Right forelimb (tissue), 1 donor: ENCODE data around the gene APOC1.
A peak's percentile ranks its signal among the peaks of the same experiment; 100 is the strongest.
"Not testable (repeated sequence)": the region's sequence is repeated elsewhere in the genome, so short reads cannot be mapped to it uniquely, and the experiment has no call there.

Experiments used
- DNase-seq: peaks from one replicate; pipeline ENCODE4 v3.0.0-alpha.2; 2018

The APOC1 gene

DNA sequence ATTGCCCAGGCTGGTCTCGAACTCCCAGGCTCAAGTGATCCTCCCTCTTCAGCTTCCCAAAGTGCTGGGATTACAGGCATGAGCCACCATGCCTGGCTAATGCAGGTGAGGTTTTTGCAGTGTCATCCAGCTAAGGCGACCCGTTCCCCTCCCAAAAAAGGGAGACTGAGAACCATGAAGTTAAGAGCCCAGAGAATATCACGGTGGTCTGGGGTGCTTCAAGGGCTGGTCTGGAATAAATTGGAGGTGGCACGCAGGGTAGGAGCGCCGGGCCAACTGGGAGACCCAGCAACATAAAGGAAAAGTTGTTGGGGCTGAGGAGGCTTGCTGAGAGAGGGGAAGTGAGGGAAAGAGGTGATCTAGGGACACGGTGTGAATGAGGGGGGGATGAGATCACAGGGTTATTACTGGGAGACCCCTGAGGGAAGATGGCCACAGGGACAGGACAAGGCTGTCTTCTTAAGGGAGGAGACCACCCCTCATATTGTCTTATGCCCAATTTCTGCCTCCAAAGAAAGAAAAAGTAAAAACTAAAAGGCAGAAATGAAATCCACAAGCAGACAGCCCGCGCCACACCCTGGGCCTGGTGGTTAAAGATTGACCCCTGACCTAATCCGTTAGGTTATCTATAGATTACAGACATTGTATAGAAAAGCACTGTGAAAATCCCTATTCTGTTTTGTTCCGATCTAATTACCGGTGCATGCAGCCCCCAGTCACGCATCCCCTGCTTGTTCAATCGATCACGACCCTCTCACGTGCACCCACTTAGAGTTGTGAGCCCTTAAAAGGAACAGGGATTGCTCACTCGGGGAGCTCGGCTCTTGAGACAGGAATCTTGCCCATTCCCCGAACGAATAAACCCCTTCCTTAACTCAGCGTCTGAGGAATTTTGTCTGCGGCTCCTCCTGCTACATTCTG is 636 bp upstream of the APOC1 start:
- not testable (repeated sequence) for DNase-seq

DNA sequence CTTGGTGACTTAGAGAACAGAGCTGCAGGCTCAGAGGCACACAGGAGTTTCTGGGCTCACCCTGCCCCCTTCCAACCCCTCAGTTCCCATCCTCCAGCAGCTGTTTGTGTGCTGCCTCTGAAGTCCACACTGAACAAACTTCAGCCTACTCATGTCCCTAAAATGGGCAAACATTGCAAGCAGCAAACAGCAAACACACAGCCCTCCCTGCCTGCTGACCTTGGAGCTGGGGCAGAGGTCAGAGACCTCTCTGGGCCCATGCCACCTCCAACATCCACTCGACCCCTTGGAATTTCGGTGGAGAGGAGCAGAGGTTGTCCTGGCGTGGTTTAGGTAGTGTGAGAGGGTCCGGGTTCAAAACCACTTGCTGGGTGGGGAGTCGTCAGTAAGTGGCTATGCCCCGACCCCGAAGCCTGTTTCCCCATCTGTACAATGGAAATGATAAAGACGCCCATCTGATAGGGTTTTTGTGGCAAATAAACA is 9.9 kb downstream of the APOC1 start:
- DNase-seq: no peak

DNA sequence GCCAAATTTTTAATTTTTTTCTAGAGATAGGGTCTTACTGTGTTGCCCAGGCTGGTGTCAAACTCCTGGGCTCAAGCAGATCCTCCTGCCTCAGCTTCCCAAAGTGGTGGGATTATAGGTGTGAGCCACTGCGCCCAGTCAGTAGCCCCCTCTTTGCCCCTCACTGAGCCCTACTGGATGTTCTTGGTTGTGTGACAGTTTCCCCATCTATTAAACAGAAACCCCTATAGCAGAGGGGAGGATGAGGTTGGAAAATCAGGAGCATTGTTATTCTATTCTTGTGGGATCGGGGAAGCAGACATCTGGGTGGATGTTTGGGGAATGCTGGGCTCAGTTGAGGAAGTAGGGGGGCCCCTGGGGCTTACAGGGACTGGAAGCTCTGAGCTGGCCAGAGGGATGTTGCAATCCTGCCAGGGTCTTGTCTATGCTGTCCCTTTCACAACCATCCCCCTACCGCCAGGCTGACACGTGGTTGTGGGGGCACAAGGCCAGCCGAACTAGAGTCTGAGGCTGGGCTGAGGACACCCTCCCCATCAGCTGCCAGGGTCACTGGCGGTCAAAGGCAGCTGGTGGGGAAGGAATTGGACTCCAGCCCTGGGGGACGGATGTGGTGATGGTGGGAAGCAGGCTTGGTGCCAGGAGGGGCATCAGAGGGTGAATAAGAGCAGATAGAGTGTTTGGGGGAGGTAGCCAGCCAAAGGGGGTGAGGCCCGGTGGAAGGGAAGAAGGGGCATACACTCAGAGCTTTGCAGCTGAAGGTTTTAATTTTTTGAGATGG is 10.9 kb downstream of the APOC1 start:
- DNase-seq: peak; percentile 80

DNA sequence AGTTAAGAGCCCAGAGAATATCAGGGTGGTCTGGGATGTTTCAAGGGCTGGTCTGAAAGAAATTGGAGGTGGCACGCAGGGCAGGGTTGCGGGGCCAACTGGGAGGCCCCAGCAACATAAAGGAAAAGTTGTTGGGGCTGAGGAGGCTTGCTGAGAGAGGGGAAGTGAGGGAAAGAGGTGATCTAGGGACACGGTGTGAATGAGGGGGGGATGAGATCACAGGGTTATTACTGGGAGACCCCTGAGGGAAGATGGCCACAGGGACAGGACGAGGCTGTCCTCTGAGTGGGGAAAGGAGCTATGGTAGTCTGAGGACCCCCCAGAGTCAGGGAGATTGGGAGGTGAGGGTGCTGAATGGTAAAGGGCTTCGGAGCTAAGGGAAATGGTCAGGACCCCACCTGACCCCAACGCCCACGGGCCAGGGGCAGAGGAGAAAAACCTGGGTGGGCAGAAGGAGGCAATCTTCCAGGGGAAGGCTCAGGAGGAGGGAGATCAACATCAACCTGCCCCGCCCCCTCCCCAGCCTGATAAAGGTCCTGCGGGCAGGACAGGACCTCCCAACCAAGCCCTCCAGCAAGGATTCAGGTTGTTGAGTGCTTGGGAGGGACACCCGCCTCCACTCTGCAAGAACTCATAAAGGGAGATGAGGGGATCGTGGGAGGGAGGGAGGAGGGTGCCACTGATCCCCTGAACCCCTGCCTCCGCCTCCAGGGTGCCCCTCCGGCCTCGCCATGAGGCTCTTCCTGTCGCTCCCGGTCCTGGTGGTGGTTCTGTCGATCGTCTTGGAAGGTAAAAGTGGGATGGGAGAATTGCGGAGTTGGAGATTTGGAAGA is 12.1 kb downstream of the APOC1 start:
- DNase-seq: not testable (repeated sequence)

DNA sequence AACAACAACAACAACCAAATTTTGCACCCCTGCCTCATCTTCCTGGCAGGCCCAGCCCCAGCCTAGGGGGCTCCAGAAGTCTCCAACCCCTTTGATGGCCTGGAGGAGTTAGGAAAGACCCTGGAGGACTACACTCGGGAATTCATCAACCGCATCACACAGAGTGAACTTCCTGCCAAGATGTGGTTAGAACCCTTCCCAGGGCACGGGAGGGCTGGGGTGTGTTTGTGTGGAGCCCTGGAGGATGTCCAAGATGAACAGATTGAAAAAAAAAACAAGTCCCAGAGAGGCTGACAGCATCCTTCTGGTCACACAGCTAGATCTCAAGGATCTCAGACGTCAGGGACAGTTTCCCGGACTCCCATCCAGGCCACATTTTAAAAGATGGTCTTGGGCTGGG is 13.3 kb downstream of the APOC1 start:
- no peak for DNase-seq

DNA sequence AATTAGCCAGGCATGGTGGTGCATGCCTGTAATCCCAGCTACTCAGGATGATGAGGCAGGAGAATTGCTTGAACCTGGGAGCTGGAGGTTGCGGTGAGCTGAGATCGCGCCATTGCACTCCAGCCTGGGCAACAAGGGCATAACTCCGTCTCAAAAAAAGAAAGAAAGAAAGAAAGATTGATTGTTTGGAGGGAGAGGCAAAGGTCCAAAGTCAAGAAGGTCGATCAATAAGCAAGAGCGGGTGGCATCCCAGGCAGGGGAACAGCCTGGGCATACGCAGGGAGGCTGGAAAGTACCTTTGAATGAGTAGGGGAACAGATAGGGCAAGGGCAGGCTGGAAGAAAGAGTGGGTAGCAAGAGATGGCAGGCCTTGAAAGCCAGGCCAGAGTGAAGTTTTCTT is 15.7 kb downstream of the APOC1 start:
- no peak for DNase-seq

DNA sequence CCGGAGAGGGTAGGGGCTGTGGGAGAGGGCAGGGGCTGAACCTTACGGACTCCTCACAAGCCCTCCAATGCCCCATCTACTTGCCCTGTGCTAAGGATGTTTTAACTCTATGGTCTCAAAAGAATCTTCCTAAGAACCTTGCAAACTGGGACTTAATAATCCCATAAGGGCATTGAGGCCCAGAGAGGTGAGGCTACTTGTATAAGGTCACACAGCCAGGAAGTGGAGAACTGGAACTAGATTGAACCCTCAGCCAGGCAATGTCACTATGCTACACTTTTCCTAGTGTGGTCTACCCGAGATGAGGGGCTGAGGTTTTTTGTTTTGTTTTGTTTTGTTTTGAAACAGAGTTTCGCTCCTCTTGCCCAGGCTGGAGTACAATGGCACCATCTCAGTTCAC is 17.1 kb downstream of the APOC1 start:
- no peak for DNase-seq

DNA sequence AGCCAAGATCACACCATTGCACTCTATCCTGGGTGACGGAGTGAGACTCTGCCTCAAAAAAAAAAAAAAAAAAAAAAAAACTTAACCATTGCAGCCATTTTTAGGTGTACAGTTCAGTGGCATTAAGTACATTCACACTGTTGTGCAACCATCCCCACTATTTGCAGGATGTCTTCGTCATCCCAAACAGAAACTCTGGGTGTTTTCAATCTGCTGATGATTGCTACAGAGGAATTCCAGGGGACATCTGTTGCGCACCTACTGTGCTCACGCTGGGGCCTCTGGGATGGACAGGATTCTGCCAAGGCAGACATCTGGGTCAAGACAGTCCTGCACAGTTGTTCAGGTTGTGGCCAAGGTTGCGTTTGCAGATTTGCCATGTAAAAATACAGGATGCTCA is 25.3 kb downstream of the APOC1 start:
- DNase-seq: no peak

DNA sequence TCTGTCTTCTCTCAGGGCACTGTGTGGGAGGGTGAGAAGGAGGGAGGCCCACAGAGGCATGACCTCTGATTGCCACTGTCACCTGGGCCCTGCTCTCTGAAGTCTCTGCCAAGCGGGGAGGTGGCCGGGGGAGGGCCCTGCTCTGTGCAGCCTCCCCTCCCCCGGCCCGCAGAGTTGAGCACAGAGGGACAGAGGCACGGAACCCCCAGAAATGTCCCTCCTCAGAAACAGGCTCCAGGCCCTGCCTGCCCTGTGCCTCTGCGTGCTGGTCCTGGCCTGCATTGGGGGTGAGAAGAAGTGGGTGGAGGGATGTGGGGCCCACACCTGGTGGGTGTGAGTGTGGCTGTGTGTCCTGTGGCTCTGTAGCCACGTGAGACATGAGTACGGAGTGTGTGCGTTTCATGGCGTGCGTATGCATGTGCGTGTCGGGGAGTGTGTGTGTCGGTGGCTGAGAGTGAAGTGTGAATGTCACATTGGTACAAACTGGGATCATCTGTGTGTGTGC is 27.7 kb downstream of the APOC1 start, which contains the start of gene APOC4:
TSS of gene APOC4 (plus strand) at position 171 of the 505 bp plus-strand sequence. CDS start at position 212, 41 bp downstream.
- no peak for DNase-seq

DNA sequence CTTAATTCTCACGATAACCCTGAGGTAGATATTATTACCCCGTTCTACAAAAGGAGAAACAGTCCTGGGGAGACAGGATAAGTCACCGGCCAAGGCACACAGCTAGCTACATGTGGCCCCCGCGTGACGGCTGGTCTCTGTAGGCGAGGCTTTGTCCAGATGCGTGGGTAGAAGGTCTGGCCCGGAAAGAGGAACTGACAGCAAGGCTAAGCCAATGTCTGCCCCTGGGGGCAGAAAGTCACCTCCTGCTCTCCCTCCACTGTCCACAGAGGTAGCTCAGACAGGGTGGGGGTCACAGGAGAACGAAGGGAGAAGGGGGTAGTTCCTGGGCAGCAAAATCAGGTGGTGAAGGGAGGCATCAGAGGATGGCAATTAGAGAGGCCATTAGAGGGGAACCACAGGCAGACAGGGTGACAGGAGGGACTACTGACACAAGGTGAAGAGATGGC is 29.4 kb downstream of the APOC1 start:
- DNase-seq: no peak

DNA sequence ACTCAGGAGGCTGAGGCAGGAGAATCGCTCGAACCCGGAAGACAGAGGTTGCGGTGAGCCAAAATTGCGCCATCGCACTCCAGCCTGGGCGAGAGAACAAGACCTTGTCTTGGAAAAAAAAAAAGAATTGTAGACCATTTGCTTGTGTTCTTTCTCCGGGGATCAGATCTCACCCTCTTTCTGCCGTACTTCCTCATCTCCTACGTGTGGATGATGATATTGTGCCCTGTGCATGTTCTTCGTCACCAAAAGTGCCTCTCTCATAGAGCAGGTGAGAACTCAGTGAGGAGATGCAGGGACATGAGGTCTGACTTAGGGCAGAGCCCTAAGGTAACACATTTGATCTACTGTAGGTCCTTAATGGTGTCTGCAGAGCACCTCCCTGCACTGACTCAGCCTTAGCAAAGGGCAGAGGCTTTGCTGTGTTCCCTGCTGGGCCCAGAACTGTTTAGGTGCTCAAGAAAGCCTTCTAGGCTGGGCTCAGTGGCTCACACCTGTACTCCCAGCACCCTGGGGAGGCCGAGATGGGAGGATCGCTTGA is 32.7 kb downstream of the APOC1 start:
- DNase-seq: no peak

DNA sequence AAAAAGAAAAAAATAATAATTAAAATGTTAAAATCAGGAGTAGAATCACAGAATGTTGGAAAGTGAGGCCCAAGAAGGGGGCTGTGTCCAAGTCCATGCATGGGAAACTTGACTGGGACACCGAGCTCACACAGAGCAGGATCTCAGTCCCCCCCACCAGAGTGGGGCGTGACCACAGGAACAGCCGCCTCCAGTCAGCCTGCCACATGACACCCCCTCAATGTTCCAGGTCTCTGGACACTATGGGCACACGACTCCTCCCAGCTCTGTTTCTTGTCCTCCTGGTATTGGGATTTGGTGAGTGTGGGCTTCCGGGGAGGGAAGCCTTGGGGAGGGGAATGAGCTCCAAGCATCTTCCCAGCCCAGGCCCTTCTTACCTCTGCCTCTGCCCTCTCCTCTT is 33.8 kb downstream of the APOC1 start:
- DNase-seq: no peak

DNA sequence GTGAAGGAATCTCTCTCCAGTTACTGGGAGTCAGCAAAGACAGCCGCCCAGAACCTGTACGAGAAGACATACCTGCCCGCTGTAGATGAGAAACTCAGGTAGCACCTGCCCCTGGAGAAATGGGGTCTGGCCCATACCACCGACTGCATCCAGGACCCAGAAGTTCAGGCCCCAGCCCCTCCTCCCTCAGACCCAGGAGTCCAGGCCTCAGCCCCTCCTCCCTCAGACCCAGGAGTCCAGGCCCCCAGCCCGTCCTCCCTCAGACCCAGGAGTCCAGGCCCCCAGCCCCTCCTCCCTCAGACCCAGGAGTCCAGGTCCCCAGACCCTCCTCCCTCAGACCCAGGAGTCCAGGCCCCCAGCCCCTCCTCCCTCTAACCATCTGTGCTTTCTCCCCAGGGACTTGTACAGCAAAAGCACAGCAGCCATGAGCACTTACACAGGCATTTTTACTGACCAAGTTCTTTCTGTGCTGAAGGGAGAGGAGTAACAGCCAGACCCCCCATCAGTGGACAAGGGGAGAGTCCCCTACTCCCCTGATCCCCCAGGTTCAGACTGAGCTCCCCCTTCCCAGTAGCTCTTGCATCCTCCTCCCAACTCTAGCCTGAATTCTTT is 34.5 kb downstream of the APOC1 start:
- DNase-seq: no peak

DNA sequence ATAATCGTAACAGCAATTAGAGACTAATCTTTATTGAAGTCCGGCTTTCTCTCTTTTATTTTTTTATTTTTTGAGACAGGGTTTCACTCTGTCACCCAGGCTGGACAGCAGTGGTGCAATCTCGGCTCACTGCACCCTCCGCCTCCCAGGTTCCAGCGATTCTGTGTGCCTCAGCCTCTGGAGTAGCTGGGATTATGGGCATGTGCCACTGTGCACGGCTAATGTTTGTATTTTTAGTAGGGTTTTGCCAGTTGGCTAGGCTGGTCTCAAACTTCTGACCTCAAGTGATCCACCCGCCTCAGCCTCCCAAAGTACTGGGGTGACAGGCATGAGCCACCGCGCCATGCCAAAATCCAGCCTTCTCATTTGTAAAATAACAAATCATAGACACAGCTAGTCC is 35.1 kb downstream of the APOC1 start:
- DNase-seq: no peak

DNA sequence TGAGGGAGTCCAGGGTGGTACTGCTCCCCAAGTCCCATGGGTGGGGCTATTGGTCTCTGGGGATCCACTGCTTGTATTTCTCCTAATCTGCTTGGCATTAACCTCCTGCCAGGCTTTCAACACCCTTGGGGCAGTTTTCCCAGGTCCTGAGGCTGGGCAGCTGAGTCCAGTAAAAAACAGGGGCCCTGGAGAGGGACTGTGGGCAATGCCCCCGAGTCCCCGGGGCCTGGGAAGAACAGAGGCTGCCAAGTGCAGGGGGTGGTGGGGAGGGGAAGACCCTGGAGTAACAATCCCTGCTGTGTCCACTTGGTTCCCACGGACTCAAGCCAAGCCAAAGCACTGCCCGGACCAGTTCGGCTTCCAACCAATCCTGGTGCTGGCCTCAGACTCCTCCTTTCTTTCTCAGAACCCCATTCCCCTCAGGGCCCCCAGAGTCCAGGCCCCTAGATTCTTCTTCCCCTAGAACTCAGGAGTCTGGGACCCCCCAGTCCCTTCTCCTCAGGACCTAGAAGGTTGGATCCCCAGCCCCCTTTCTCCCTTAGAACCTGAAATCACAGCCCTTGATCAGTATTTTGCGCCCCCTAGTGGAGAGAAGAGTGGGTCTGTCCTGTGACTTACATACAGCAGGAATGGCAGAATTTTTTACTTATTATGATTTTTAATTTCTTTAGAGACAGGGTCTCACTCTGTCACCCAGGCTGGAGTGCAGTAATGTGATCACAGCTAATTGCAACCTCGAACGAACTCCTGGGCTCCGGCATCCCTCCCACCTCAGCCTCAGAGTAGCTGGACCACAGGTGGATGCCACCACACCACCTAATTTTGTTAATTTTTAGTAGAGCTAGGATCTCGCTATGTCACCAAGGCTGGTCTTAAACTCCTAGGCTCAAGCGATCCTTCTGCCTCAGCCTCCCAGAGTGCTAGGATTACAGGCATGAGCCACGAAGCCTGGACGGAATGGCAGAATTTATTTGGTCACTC is 37.1 kb downstream of the APOC1 start:
- peak; percentile 72 for DNase-seq

DNA sequence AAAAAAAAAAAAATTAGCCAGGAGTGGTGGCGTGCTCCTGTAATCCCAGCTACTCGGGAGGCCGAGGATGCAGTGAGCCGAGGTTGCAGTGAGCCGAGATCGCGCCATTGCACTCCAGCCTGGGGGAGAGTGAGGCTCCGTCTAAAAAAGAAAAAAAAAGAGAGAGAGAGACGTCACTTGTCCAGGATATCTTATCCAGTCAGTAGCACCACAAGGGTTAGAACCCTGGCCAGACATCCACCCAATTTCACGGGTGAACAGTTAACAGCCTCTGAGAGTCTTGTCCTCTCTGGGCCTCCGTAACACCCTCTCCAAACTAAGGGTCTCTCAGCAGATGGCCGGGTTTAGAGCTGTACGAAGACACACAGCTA is 39.9 kb downstream of the APOC1 start:
- DNase-seq: no peak

DNA sequence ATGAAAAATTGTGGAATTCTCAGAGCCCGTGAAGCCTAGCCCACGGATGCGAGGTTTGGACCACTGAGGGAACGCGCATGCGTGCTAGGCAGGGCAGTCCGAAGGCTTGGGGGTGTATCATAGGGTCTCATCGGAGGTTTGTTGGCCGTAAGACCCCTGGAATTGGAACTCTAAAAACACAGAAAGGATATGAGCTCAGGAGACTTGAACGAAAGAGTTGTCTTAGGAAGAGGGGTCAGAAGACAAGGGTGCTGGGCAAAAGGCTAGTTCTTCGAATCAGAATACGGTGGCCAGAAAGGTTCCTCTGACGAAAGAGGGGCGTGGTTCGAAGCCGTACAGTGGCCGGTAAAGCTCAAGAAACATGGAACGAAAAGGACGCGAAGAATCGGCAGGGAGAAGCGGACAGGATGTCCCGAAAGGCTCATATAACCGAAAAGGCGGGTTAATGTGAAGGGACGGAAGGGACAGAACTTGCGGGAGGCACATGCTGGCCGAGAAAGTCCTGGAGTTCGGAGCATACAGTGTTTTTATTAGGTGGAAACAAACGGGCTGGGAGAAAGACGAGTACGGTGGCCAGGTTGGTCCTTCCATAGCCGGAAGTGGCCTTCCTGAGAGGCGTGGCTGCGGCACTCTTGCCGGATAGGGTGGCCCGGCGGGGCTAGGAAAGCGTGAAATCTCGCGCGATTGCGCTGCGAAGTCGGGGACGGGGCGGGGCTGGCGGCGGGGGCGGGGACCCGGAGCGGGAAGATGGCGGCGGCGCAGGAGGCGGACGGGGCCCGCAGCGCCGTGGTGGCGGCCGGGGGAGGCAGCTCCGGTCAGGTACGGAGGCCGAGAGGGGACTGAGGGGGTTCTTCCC is 40.5 kb downstream of the APOC1 start, which contains the start of gene CLPTM1:
TSS of gene CLPTM1 (plus strand) at position 732 of the 856 bp plus-strand sequence. CDS start at position 748, 16 bp downstream.
- DNase-seq: peak; percentile 96

DNA sequence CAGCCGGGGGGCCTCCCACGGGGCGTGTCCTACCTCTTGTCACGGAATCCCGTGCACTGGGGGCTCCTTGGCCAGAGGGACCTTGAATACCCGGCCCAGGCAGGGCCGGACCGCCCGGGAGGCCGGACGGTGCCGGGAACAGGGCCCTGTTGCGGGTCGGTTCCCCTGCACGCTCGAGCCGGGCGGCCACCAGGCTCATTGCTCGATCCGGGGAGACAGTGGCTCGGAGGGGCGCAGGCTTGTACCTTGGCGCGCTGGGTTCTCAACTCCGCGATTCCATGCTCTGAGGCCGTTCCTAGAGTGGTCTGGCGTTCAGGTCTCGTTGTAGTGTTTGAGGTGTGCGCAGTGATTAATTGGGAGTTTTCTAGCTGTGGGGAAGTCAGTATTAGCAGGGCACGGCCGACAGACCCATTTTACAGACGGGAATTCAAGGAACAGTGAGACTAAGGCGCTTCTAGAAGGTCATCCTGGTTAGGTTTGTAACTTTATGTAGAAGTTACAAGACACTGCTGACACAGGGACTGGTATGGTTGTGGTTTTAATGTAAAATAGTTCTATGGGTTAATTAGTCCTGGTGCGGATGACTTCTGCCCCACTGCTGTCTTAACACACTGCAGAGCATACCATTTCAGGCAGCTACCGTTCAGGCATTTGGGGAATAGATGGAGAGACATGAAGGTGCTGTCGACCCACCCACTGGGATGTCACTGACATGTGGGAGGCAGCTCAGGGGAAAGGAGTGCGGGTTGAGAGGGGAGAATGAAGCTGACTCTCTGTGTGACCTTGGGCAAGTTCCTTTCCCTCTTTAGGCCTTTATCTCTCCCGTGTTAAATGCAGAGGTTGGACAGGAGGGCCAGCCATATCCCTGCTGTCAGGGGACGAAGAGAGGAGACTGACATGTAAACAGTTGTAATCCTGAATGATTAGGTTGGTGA is 41.4 kb downstream of the APOC1 start:
- no peak for DNase-seq
